Calu3 (cell line): ENCODE data around the gene BAZ2A. TPM values are rescaled to one million over a fixed set of nuclear protein-coding genes. Genes with fewer than 3 reads are reported as not detected.
A peak's percentile ranks its signal among the peaks of the same experiment; 100 is the strongest.

Source experiments
- BruUV-seq: library from RNA; stranded (reverse); fragments of 400-500 nt; replicated peaks from 2 replicates; lab custom pipeline; 2021; lab: Mats Ljungman, UMichigan
- CTCF ChIA-PET: fragments of 300-600 bp; sonication (Branson Sonifier 250); formaldehyde crosslinking; loops from one replicate; lab custom pipeline; 2022; ENCODE audit warnings: antibody characterized with exemption; lab: Charles Lee
- DNase-seq: peaks from one replicate; pipeline ENCODE4 v3.0.0; 2022
- H3K27ac Mint-ChIP-seq: one replicate; pipeline ENCODE4 v1.8.0; 2022; ENCODE audit warnings: mixed read lengths; ENCODE audit not compliant: unreplicated experiment
- H3K27me3 Mint-ChIP-seq: one replicate; pipeline ENCODE4 v1.8.0; 2022; ENCODE audit warnings: mixed read lengths; ENCODE audit not compliant: unreplicated experiment
- H3K36me3 Mint-ChIP-seq: one replicate; pipeline ENCODE4 v1.8.0; 2022; ENCODE audit warnings: mild to moderate bottlenecking, moderate library complexity, mixed read lengths; ENCODE audit not compliant: insufficient read depth, unreplicated experiment
- H3K4me1 Mint-ChIP-seq: one replicate; pipeline ENCODE4 v1.8.0; 2022; ENCODE audit warnings: mild to moderate bottlenecking, low read depth, mixed read lengths; ENCODE audit not compliant: unreplicated experiment
- H3K4me3 Mint-ChIP-seq: one replicate; pipeline ENCODE4 v1.8.0; 2022; ENCODE audit warnings: mild to moderate bottlenecking, low read depth, moderate library complexity, mixed read lengths; ENCODE audit not compliant: unreplicated experiment
- H3K9me3 Mint-ChIP-seq: one replicate; pipeline ENCODE4 v1.8.0; 2022; ENCODE audit warnings: low read depth, mixed read lengths; ENCODE audit not compliant: unreplicated experiment
- intact Hi-C: fragments of 100-400 bp; cut with micrococcal nuclease; formaldehyde crosslinking; loops from one replicate; pipeline ENCODE4 v1.10.0; 2022; ENCODE audit not compliant: unreplicated experiment
- total RNA-seq: library from RNA; stranded (reverse); gene quantifications from 2 replicates; pipeline ENCODE4 v1.2.3, GENCODE V29; 2022
- TF ChIP-seq, protein P1 (sequence below): fragments of 200-600 bp; IDR thresholded peaks from one replicate; pipeline ENCODE4 v1.8.0; 2022; ENCODE audit warnings: antibody characterized with exemption; ENCODE audit not compliant: unreplicated experiment

BAZ2A gene
- total RNA-seq, 1 experiment from 2014 or later: 158 TPM

DNA sequence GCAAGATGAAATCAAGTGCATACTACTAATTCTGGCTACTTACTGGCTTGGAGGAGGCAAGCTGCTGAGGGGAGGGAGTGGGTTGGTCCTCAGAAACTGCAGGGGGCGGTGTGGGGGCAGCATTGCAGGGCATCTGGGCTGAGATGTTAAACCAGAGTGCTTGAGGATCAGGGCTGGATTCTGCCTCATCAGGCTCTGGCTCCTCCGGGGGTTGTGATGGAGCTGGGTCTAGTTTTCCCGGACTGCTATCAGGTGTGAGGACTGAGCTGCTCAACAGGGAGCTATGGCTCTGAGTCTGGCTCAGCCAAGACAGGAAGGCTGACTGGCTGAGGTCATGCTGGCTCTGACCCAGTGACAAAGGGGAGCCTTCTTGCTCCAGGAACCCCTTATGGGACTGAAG lies 28.6 kb downstream of the BAZ2A start:
- Mint-ChIP-seq H3K36me3 (peaks cover 64% of the 10 kb centered on the region), H3K27me3 (no peaks in the 10 kb centered on the region), H3K9me3 (no peaks in the 10 kb centered on the region), H3K4me1 (no peaks in the 10 kb centered on the region), H3K27ac (peak overlapping the region; percentile 5), H3K4me3 (no peak overlapping the region)
- TF ChIP-seq, protein P1, sequence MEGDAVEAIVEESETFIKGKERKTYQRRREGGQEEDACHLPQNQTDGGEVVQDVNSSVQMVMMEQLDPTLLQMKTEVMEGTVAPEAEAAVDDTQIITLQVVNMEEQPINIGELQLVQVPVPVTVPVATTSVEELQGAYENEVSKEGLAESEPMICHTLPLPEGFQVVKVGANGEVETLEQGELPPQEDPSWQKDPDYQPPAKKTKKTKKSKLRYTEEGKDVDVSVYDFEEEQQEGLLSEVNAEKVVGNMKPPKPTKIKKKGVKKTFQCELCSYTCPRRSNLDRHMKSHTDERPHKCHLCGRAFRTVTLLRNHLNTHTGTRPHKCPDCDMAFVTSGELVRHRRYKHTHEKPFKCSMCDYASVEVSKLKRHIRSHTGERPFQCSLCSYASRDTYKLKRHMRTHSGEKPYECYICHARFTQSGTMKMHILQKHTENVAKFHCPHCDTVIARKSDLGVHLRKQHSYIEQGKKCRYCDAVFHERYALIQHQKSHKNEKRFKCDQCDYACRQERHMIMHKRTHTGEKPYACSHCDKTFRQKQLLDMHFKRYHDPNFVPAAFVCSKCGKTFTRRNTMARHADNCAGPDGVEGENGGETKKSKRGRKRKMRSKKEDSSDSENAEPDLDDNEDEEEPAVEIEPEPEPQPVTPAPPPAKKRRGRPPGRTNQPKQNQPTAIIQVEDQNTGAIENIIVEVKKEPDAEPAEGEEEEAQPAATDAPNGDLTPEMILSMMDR: no peak
- intact Hi-C loops: no loop called here
- BruUV-seq: no TSS peak
- peak; percentile 52 for DNase-seq
- CTCF ChIA-PET: interaction anchor here (3.5 kb wide), 1 partner anchor 35 kb away, joined by 17 read pairs; no protein-coding TSS in a partner anchor

DNA sequence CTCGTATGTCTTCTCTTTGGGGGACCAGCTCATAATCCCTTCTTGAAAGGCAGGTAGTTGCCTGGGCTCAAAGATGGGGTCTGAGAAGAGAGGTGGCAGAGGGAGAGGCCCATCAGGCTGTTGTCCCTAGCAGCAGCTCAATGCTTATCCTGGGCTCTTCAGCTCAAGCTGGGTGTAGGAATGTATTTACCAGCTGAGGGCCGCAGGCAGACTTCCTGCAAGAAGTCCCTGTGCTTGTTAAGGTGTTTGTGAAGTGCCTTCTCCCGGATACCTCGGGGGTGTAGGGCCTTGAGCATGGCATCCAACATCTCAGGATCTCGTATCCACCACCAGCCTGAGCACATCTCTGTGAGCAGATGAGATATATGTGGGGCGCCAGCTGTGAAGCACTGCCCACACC lies 29.4 kb downstream of the BAZ2A start:
- intact Hi-C loops: no loop called here
- H3K4me1 Mint-ChIP-seq: no peaks in the 10 kb centered on the region
- H3K27ac Mint-ChIP-seq: no peak overlapping the region
- H3K27me3 Mint-ChIP-seq: no peaks in the 10 kb centered on the region
- BruUV-seq: no TSS peak
- CTCF ChIA-PET: interaction anchor here (3.5 kb wide), 1 partner anchor 36 kb away, joined by 17 read pairs; no protein-coding TSS in a partner anchor
- no peaks in the 10 kb centered on the region for H3K9me3 Mint-ChIP-seq
- peaks cover 64% of the 10 kb centered on the region for H3K36me3 Mint-ChIP-seq
- DNase-seq: no peak
- TF ChIP-seq, protein P1: no peak
- H3K4me3 Mint-ChIP-seq: no peak overlapping the region

DNA sequence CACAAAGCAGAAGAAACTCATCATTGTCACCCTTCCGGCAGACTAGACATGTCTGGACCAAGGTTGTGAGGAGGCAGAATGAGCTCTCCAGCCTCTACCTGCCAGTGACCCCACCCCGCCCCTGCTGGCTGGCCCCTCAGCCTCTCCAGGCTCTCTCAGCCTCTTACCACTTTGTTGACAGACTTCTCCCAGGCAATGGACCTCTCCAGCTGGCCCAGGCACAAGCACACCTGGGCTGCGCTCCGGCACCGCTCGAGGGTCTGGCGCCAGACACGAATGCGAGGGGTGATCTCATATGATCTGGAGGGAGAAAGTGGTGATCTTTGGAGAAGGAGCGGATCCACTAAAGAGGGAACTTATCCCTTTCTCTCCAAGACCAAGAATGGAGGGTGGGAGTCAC lies 30.3 kb downstream of the BAZ2A start:
- TF ChIP-seq, protein P1: no peak
- Mint-ChIP-seq H3K4me1 (no peaks in the 10 kb centered on the region), H3K9me3 (no peaks in the 10 kb centered on the region), H3K27me3 (no peaks in the 10 kb centered on the region), H3K27ac (no peak overlapping the region), H3K36me3 (peaks cover 63% of the 10 kb centered on the region), H3K4me3 (no peak overlapping the region)
- no peak for DNase-seq
- intact Hi-C loops: no loop called here
- CTCF ChIA-PET: interaction anchor here (3.5 kb wide), 1 partner anchor 37 kb away, joined by 17 read pairs; no protein-coding TSS in a partner anchor
- no TSS peak for BruUV-seq

DNA sequence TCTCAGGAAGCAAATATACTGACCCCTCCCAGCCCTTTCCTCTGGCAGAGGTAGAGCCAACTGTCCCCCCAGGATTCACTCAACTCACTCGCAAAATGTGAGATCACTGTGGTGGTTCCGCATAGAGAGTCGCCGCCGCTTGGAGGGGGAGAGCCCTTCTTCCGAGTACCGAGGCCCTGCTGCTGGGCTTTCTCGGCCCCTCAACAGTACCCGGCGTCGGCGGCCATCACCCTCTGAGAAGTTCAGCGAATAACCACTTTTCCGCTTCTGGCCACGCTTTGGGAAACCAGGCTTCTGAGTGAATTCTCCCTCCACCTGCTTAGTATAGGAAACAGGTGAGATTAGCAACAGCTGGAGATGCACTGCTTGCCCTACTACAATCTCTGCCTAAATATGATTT lies 31.1 kb downstream of the BAZ2A start:
- no peak overlapping the region for H3K27ac Mint-ChIP-seq
- H3K4me3 Mint-ChIP-seq: no peak overlapping the region
- intact Hi-C loops: no loop called here
- CTCF ChIA-PET: no interaction called here
- no peaks in the 10 kb centered on the region for H3K9me3 Mint-ChIP-seq
- no TSS peak for BruUV-seq
- H3K27me3 Mint-ChIP-seq: no peaks in the 10 kb centered on the region
- no peaks in the 10 kb centered on the region for H3K4me1 Mint-ChIP-seq
- H3K36me3 Mint-ChIP-seq: peaks cover 62% of the 10 kb centered on the region
- DNase-seq: no peak
- TF ChIP-seq, protein P1: no peak
